ENCODE measurements around the gene FAM151A.
"Not testable (repeated sequence)": the region's sequence is repeated elsewhere in the genome, so short reads cannot be mapped to it uniquely, and the experiment has no call there.

FAM151A gene

DNA sequence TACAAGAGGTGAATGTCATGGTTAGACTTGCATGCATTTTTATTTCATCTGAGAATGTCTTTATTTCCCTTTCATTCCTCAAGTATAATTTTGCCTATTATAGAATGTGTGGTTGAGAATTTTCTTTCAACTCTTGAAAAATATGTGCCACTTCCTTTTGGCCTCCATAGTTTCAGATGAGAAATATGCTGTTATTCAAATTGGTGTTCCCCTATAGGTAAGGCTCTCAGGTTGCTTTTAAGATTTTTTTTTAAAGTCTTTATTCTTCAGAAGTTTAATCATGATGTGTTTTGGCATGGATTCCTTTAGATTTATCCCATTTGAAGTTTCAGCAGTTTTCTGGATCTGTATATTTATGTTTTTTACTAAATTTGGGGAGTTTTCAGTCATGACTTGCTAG, 20.4 kb upstream of the FAM151A start:
- H3K4me3 ChIP-seq (ENCODE audit: low read depth, low read length), result no peak overlapping the region
- TF ChIP-seq, protein P1, sequence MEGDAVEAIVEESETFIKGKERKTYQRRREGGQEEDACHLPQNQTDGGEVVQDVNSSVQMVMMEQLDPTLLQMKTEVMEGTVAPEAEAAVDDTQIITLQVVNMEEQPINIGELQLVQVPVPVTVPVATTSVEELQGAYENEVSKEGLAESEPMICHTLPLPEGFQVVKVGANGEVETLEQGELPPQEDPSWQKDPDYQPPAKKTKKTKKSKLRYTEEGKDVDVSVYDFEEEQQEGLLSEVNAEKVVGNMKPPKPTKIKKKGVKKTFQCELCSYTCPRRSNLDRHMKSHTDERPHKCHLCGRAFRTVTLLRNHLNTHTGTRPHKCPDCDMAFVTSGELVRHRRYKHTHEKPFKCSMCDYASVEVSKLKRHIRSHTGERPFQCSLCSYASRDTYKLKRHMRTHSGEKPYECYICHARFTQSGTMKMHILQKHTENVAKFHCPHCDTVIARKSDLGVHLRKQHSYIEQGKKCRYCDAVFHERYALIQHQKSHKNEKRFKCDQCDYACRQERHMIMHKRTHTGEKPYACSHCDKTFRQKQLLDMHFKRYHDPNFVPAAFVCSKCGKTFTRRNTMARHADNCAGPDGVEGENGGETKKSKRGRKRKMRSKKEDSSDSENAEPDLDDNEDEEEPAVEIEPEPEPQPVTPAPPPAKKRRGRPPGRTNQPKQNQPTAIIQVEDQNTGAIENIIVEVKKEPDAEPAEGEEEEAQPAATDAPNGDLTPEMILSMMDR (IDR thresholded peaks at IDR 0.05; ENCODE audit: low read depth, low read length), result no peak
- TF ChIP-seq, protein P2, sequence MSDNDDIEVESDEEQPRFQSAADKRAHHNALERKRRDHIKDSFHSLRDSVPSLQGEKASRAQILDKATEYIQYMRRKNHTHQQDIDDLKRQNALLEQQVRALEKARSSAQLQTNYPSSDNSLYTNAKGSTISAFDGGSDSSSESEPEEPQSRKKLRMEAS (IDR thresholded peaks at IDR 0.05; ENCODE audit: low read depth, low read length), result no peak
- TF ChIP-seq MYC (IDR thresholded peaks at IDR 0.05; ENCODE audit: low read depth, low read length) (no peak), POLR2A (IDR thresholded peaks at IDR 0.05; ENCODE audit: extremely low read depth, insufficient read length) (no peak)
- DNase-seq (ENCODE audit: low read depth), result no peak

DNA sequence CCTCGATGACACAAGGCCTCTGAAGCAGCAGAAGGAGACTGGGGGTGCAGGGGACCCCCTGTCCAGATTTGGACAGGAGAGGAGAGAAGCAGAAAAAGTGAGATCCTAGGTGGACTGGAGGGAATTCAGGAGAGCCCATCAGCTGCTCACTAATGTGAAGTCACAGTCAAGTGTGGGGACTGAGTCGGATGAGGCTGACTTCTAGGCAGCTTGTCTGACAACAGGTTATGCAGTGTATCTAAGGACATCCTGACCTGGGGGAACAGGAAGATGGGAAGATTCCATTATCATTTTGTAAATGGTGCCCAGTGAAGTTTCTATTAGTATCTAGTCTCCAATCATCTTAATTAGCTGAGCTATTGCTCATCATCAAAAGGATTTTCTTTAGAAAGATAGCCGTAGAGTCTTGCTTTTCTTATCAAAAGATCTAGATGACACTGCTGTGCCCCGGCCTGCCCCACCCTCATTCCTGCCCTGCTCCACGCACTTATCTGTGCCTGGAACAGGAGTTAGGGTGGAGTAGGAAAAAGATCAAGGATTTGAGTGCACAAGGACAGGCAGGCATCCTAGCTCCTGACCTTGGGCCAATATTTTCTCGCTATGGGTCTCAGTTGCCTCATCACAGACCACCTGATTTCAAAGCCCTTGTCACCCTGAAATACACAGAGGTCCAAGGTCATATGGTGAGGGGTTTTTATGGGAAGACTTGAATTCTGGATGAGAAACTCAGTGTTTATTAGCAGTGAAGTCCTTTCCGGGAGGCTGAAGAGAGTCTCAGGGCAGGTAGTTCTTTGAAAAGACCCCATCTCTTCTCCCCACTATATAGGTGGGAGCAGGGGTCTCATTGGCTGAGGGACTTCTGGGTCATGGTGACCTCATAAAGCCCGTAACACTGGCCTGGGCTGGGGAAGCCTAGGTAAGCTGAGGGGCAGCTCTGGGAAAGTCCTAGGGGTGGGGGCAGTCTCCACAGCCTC, 17.8 kb upstream of the FAM151A start, which contains the start of gene MROH7:
Gene MROH7 (plus strand): TSS at position 924 of the 974 bp plus-strand sequence. CDS start 11,141 bp downstream, outside the sequence.
- no peak within 1 kb of the TSS for H3K4me3 ChIP-seq (ENCODE audit: low read depth, low read length)
- no peak for DNase-seq (ENCODE audit: low read depth)
- TF ChIP-seq POLR2A (IDR thresholded peaks at IDR 0.05; ENCODE audit: extremely low read depth, insufficient read length) (no peak), MYC (IDR thresholded peaks at IDR 0.05; ENCODE audit: low read depth, low read length) (no peak)
- TF ChIP-seq, protein P1 (IDR thresholded peaks at IDR 0.05; ENCODE audit: low read depth, low read length), result no peak

DNA sequence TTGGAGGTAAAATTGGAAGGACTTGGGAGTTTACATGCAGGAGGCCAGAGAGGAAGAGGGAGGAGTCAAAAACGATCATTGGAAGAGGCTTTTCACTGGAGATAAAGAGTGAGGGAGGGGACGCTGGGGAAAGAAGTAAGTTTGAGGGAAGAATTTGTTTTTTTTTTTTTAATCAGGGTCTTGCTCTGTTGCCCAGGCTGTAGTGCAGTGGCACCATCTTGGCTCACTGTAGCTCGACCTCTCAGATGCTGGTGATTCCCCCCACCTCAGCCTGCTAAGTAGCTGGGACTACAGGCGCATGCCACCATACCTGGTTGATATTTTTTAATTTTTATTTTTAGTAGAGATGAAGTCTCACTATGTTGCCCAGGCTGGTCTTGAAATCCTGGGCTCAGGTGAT, 17.0 kb upstream of the FAM151A start:
- H3K4me3 ChIP-seq (ENCODE audit: low read depth, low read length), result no peak overlapping the region
- TF ChIP-seq POLR2A (IDR thresholded peaks at IDR 0.05; ENCODE audit: extremely low read depth, insufficient read length), result no peak
- TF ChIP-seq, protein P2 (IDR thresholded peaks at IDR 0.05; ENCODE audit: low read depth, low read length), result no peak
- TF ChIP-seq, protein P1 (IDR thresholded peaks at IDR 0.05; ENCODE audit: low read depth, low read length), result no peak
- no peak for DNase-seq (ENCODE audit: low read depth)

DNA sequence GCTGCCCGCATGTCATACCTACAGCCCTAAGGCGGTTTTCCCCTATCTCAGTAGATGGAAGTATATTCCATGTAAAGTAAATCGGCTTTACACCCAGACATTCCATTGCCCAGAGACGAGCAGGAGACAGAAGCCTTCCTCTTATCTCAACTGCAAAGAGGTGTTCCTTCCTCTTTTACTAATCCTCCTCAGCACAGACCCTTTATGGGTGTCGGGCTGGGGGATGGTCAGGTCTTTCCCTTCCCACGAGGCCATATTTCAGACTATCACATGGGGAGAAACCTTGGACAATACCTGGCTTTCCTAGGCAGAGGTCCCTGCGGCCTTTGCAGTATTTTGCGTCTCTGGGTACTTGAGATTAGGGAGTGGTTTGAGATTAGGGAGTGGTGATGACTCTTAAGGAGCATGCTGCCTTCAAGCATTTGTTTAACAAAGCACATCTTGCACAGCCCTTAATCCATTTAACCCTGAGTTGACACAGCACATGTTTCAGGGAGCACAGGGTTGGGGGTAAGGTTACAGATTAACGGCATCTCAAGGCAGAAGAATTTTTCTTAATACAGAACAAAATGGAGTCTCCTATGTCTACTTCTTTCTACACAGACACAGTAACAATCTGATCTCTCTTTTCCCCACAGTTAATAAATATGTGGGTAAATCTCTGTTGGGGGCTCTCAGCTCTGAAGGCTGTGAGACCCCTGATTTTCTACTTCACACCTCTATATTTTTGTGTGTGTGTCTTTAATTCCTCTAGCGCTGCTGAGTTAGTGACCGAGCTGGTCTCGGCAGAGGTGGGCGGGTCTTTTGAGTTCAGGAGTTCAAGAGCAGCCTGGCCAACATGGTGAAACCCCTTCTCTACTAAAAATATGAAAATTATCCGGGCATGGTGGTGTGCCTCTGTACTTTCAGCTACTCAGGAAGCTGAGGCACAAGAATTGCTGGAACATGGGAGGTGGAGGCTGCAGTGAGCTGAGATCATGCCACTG, 13.4 kb upstream of the FAM151A start:
- not testable (repeated sequence) for DNase-seq (ENCODE audit: low read depth); H3K4me3 ChIP-seq (ENCODE audit: low read depth, low read length)

DNA sequence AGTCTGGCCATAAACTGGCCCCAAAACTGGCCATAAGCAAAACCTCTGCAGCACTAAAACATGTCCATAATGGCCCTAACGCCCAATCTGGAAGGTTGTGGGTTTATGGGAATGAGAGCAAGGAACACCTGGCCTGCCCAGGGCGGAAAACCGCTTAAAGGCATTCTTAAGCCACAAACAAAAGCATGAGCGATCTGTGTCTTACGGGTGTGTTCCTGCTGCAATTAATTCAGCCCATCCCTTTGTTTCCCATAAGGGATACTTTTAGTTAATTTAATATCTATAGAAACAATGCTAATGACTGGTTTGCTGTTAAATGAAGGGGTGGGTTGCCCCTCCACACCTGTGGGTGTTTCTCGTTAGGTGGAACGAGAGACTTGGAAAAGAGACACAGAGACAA, 12.5 kb upstream of the FAM151A start:
- H3K4me3 ChIP-seq (ENCODE audit: low read depth, low read length), result not testable (repeated sequence)

DNA sequence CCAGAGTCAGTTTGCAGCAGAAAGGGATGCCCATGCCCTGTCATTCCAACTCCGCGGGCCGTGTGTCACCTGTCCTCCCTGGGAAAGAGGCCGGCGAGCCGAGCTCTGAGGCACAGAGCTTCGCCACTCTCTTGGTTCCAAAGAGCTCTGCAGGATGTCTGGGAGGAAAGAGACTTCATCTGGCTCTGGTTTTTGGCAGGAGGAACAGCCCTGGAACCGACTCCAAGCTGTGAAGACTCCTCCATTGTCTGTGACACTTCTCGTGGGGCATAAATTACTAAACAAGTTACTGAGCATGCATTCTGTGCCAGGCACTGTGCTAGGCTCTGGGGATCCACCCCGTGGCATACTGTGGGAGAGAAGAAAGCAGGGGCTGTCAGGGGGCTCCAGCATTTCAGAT, 3.9 kb upstream of the FAM151A start:
- DNase-seq (ENCODE audit: low read depth), result no peak
- H3K4me3 ChIP-seq (ENCODE audit: low read depth, low read length), result no peak overlapping the region
- TF ChIP-seq POLR2A (IDR thresholded peaks at IDR 0.05; ENCODE audit: extremely low read depth, insufficient read length), result no peak
- TF ChIP-seq, protein P2 (IDR thresholded peaks at IDR 0.05; ENCODE audit: low read depth, low read length), result no peak
- TF ChIP-seq MYC (IDR thresholded peaks at IDR 0.05; ENCODE audit: low read depth, low read length), result no peak
- TF ChIP-seq, protein P1 (IDR thresholded peaks at IDR 0.05; ENCODE audit: low read depth, low read length), result no peak

More for the DNA sequence above, 12.5 kb upstream of the FAM151A start:
- not testable (repeated sequence) for DNase-seq (ENCODE audit: low read depth)
